ENCODE data around the gene CHTF18. TPM values are rescaled to one million over a fixed set of nuclear protein-coding genes. Genes with fewer than 3 reads are reported as not detected.
"Not testable (repeated sequence)": the region's sequence is repeated elsewhere in the genome, so short reads cannot be mapped to it uniquely, and the experiment has no call there.

Gene CHTF18
- polyA plus RNA-seq, 4 donors, result 23.3 to 33.3 (median 25.9) TPM

DNA sequence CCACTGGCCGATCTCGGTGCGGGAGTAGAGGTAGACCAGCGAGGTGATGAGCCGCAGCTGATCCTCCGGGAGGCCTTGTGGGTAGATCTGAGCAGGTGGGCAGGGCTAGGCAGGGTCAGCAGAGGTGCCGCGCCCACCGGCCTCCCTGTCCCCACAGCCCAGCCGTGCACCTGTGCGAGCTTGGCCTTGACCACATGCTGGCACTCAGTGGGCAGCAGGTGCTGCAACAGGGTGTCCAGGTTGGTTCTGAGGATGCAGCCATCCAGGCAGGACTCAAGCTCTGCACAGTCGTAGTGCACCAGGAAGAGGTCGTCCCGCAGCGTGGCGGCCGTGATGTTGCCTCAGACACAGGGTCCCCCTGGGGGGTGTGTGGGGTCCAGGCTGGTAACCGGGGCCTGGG is 15.5 kb upstream of the CHTF18 start:
- DNase-seq (ENCODE audit: low read depth in 4 of 4, low spot score in 3 of 4), result no peak

DNA sequence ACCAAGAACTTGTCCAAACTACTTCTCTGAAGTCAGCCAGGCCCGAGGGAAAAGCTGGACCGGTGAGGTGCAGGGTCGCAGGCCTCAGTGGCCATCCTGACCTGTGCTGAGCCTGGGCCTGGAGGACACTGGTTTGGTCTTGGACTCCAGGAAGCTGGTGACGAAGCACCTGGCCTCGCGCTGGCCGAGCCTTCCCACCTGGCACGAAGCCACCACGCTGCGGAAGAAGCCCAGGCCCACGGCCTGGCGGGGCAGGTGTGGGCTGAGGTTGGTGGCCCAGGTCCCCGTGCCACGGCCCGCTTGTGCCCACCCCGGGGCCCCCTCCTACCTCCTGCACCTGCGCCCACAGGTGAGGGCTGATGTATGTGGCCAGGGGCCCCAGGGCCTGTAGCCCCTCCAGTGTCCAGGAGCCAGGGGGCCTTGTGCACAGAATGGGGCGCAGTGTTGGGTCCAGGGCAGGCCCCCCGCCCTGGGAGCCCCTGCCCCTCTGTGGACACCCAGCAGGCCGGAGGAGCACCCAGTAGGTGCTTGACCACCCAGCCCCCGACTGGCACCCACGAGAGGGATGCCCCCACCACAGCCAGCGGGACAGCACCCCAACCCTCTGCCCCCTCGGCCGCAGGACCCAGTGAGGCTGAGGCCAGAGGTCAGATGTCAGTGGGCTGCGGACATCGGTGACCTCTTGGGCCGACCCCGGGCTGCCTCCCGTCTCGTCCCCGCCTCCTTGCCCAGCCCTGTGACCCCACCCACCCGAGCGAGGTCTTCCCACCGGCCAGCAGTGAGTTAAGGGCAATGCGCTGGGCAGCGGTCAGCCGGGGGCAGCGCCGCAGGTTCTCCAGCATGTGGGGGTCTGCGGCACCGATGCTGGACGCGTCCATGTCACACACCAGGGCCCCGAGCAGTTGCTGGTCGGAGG is 14.1 kb upstream of the CHTF18 start:
- DNase-seq (ENCODE audit: low read depth in 4 of 4, low spot score in 3 of 4), result no peak

DNA sequence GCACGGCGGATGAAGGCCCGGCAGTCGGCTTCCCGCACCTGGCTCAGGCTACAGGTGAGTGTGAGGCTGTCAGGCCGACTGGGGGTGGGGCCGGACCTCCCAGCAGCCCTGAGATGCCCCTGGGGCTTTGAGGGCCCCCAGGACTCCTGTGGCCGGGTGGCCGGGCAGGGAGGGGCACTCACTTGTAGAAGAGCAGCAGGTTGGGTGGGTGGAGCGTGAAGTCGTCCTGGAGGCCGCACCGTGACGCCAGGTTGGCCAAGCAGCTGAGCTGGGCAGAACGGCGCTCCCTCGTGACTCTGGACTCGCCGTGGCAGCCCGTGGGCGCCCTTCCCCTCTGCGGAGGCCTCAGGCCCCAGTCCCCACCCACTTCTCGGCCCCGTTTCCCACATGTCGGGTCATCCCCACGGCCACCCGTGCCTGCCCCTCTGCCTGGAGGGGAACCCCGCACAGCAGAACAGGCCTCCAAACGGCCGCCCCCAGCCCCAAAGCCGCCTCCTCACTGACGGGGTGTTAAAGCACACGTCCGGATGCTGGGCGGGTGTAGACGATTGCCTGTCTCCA is 13.1 kb upstream of the CHTF18 start:
- DNase-seq (ENCODE audit: low read depth in 4 of 4, low spot score in 3 of 4), result no peak

DNA sequence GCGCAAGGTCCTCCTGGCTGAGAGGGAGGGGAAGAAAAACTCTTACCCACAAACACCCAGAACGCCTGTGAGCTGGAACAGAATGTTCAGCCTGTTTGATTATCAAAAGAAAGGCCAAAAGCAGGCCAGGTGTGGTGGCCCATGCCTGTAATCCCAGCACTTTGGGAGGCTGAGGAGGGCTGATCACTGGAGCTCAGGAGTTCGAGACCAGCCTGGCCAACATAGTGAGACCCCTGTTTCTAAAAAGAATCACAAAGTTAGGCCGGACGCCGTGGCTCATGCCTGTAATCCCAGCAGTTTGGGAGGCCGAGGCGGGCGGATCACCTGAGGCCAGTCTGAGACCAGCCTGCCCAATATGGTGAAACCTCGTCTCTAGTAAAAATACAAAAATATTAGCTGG is 12.1 kb upstream of the CHTF18 start:
- not testable (repeated sequence) for DNase-seq (ENCODE audit: low read depth in 4 of 4, low spot score in 3 of 4)

DNA sequence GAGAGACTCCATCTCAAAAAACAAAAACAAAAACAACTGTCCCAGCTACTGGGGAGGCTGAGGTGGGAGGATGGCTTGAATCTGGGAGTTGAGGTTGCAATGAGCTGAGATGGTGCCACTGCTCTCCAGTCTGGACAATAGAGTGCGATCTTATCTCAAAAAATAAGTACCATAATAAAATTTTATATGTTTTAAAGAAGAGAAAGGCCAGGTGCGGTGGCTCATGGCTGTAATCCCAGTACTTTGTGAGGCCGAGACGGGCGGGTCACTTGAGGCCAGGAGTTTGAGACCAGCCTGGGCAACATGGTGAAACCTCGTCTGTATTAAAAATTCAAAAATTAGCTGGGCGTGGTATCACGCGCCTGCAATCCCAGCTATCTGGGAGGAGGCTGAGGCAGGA is 11.6 kb upstream of the CHTF18 start:
- DNase-seq (ENCODE audit: low read depth in 4 of 4, low spot score in 3 of 4), result no peak

DNA sequence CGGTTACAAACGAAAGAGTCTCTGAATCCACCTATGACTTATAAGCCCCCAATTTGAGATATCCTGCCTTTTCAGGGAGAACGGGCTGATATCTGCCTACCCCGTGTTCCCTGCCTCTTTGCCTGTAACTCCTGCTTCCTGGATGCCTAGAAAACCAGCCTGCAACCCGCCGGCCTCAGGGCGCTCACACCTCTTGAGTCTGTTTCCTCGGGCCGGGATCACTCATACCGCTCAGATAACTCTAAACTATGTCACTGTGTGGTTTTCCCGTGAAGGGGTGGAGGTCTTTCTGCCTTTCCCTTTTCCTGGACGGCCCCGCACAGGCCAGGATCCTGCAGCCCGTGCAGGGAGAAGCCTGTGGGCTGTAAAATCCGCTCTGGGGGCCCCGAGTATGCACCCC is 10.6 kb upstream of the CHTF18 start:
- DNase-seq (ENCODE audit: low read depth in 4 of 4, low spot score in 3 of 4), result no peak

DNA sequence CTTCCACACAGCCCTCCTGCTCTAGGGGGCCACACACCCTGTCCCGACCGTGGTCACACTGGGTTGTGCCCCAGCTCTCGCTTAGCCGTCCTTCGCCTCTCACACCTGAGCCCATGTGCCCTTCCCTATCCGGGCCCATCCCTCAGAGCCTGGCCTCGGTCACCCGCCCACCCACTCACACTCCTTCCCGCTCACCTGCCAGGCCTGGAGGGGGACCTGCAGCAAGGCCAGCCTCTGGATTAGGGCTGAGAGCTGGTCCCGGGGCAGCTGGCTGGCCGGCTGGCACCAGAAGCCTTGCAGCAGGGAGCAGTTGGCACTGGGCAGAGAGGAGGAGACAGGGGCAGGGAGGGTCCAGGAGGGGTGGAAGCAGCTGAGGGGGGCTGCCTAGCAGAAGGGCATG is 10.0 kb upstream of the CHTF18 start:
- DNase-seq (ENCODE audit: low read depth in 4 of 4, low spot score in 3 of 4), result no peak

DNA sequence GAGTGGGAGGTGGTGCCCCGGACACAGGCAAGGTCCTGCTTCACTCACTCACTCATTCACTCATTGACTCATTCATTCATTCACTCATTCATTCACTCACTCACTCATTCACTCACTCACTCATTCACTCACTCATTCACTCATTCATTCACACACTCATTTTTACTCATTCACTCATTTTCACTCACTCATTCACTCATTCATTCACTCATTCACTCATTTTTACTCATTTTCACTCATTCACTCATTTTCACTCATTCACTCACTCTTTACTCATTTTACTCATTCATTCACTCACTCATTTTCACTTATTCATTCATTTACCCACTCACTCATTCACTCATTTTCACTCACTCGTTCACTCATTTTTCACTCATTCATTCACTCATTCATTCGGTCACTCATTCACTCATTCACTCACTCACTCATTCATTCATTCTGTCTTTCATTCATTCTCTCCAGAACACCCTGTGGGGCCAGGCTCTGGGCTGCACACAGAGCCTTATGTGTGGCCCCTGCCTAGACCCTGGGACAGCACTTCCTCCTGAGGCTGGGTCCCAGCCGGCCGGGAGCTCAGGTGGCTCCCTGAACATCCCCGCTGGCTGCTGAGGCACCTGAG is 9.4 kb upstream of the CHTF18 start:
- DNase-seq (ENCODE audit: low read depth in 4 of 4, low spot score in 3 of 4), result no peak

DNA sequence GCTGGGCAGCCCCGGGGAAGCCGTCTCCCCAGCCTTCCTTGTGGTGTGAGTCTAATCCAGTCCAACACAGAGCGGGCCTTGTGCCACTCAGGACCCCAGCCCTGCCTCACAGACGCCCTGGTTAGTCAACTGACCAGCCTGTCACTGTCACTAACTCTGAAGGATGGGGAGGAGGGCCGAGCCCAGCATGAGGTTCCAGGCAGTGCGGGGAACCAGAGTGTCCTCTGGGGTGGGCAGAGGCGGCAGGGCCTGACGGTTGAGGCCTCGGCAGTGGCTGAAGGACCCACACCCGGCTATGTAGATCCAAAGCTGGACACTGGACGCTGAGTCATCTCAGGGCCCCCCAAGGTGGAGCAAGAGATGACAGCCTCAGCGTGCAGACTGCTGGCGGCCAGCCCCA is 8.9 kb upstream of the CHTF18 start:
- no peak for DNase-seq (ENCODE audit: low read depth in 4 of 4, low spot score in 3 of 4)

DNA sequence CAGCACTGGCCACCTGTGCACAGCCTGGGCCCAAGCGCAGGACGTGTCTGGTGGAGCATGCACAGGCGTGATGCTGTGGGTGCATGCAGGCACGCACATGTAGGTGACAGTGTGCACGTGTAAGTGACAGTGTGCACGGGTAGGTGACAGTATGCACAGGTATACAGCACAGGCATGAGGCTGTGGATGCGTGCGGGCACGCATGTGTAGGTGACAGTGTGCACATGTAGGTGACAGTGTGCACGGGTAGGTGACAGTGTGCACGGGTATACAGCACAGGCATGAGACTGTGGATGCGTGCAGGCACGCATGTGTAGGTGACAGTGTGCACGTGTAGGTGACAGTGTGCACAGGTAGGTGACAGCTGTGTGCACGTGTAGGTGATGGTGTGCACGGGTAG is 8.1 kb upstream of the CHTF18 start:
- DNase-seq (ENCODE audit: low read depth in 4 of 4, low spot score in 3 of 4), result no peak

DNA sequence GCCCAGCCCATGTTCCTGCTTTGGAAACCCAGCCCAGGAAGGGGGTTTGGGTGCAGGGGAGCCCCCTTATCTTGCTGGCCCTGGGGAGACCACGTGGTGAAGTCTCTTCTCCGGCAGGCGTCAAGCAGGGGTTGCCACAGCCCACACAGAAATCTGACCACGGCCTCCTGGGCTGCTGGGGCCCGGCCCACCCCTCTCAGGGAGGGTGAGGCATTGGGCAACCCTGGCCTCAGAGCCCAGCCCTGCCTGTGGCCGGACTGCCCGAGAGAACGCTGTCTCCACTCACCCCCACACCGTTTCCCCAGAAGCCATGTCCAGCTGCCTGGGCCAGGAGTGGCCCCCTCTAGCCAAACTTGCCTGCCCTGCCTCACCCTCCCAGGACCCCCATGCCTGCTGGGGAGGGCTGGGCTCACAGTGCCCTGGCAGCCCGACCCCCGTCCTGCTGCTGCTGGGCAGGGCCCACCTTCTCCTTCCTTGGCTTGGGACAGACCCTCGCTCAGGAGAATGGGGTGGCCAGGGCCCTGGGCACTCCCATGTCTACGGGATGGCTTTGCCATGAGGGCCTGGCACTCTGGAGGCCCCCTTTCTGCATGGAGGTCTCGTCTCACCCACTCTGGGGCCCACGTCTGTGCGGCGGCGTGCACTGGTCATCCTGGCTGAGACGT is 6.9 kb upstream of the CHTF18 start:
- no peak for DNase-seq (ENCODE audit: low read depth in 4 of 4, low spot score in 3 of 4)

DNA sequence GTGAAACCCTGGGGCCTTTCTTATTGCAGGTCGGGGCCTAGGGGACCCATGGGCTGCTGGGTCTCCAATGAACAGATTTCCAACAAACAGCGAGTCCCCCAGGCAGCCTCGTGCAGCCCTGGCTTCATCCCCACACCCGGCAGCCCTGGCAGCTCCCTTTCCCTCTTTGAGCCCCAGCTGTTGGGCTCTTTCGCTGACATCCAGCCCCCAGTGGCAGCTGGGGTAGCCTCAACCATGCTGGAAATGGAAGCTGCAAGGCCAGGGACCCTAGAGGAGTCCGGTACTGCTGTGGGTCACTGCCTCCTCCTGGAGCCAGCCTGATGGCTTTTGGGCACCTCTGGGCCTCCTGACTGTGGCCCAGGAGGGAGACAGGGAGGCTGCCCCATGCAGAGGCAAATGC is 6.2 kb upstream of the CHTF18 start:
- no peak for DNase-seq (ENCODE audit: low read depth in 4 of 4, low spot score in 3 of 4)

DNA sequence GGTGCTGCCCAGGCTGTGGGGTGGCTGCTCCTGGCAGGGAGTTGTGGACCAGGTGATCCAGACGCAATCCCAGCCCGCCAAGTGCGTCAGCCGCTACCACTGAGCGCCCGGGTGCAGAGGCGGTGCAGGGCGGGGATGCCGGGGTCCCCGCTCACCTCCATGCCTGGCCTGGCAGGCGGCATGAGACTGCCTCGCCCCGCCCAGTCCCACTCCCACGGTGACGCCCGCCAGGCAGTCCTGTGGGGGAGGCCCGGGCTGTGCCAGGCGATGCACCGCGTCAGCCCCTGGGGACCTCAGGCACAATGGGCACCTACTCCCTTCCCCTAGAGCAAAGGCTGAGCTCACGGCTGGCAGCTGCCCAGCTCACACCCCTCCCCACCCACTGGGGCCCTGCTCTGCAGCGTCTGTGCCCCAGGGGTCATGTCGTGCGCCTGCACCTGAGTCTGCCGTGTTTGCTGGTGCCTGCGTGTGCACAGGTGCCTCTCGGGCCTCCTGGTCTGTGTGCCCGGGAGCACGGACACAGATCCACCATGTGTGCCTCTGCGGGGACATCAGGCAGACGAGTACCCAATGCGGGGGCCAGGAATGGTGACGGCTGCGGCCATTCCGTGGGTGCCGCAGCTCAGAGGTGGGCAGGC is 5.5 kb upstream of the CHTF18 start:
- DNase-seq (ENCODE audit: low read depth in 4 of 4, low spot score in 3 of 4), result no peak

DNA sequence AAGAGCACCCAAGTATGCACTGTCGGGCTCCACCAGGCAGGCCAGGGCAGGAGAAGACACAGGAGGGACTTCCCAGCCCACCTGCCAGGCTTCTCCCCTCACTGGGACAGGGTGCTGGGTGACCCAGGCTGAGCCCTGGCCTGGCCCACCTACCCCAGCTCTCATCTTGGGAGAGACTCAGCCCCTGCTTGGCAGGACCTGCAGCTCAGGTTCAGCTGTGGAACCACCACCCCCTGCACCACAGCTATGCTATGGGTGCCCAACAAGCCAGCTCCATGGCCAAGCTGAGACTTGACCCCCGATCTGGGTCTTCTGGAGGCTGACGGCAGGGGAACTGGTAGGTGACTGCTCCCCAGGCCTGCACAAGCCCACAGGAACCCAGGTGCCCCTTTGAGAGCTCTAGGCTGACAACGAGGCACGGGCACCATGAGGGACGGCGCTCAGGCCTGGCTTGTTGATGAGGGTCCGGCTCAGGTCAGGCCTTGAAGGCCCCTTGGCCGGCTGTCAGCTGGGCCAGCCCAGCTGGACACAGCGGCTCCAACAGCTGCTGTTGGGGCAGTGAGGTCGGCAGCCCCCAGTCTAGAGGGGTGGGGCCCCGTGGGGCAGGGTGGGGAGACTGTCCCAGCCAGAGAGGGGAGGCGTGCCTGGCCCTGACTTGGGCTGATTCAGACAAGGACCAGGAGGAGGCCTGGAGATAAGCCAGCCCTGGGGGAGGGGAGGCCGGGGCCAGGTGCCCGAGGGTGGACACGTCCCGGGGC is 4.8 kb upstream of the CHTF18 start:
- no peak for DNase-seq (ENCODE audit: low read depth in 4 of 4, low spot score in 3 of 4)

DNA sequence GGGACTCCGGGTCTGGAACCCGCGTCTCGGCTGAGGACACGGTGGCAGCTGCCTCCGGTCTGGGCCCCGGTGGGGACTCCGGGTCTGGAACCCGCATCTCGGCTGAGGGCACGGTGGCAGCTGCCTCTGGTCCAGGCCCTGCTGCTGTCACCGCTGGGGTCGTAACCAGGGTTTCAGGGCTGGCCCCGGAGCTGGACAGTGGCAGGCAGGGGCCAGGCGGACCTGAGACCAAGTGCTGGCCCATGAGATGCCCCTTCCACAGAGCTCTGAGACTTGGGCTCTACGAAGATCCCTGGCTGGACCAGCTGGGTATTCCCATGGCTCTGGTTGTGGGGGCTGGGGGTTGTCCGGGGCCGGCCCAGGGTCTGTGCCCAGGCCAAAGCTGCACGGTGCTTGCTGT is 4.0 kb upstream of the CHTF18 start:
- DNase-seq (ENCODE audit: low read depth in 4 of 4, low spot score in 3 of 4), result no peak

DNA sequence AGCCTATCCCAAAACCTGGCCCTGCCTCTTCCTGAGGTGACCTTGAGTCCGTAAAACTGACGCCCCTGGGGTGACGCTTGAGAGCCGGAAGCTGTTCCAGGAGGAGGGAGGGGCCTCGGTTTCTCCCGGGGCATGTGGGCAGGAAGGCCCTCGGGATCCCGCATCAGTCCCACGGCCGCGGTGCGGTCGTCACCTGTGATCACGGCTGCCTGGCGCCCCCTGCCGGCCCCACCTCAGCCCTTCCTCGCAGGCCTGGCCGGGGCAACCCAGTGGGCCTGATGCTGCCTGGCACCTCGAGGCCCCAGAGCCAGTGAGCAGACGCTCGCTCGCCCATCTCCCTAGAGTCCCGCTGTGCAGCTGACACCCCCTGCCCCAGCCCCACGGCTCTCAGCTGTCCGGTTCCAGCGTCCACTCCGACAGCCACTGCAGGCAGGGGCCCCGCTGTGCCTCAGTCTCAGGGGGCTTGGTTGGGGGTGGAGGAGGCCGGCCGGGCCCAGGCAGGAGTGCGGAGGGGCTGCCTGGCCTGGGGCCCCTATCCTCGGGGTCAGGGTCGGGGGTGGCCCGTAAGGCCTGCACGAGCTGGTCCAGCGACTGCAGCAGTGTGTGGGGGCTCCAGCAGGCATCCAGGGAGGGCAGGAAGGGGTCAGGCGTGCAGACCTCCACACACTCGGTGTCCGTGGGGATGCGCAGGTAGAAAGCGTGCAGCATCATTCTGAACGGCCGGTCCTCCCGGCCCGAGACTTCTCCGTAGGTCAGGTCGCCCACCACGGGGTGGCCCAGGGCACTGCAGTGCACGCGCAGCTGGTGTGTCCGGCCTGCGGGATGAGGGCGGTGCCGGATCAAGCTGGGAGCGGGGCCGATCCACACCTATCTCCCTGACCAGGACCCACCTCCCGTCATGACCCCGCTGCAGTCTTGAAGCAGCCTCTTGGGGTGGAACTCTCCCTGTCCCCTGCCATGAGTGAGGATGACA is 2.6 kb upstream of the CHTF18 start:
- DNase-seq (ENCODE audit: low read depth in 4 of 4, low spot score in 3 of 4), result no peak

DNA sequence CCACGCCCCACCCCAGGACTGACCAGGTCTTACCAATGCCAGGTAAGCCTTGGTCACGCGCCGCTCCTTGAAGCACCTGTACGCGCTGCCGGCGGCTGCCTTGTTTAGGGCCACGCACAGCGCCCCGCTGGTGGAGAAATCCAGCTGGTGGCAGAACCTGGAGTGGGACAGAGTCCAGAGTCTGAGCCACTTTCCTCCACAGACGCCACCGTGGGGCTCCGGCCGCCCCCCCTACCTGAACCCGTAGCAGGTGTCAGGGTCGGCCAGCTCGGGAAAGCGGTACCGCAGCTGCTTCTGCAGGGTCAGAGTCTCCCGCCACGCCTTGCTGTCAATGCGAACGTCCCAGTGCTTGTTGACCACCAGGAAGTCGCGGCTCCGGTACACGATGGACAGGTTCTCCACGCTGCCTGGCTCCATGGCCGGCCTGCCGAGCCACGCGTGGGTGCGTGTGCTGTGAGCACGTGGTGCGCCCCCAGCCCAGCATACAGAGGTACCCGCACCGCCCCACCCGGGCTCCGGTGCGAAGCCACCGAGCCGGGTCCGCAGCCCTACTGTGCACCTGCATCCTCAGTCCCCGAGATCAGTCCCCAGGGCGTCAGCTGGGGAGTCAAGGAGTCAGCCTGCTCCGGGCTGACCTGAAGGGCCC is 976 bp upstream of the CHTF18 start:
- DNase-seq (ENCODE audit: low read depth in 4 of 4, low spot score in 3 of 4), result no peak

DNA sequence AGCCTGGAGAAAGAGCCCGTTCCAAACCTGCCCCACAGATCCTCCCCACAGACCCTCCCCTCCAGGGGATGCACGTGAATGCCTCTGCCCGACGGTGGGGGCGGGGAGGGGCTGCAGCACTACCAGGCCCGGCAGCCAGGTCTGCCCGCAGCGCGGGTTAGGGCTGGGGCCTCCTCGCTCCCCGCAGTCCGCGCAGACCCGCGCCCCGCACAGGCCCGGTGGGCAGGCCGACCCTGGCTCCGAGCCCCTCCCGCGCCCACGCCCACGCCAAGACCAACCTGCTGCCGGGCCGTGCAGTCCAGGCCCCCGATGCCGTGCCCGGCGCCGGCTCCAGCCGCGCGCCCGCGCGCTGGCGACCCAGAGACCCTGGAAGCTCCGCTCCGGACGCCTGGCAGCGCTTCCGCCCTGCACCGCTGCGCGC is 432 bp upstream of the CHTF18 start, which contains the start of gene RPUSD1:
Gene RPUSD1 (minus strand): TSS at position 404 of the 421 bp plus-strand sequence. CDS start 644 bp downstream, outside the sequence.
- DNase-seq (ENCODE audit: low read depth in 4 of 4, low spot score in 3 of 4), result no peak
